ENCODE data around the gene MRPL23.

MRPL23 gene

DNA sequence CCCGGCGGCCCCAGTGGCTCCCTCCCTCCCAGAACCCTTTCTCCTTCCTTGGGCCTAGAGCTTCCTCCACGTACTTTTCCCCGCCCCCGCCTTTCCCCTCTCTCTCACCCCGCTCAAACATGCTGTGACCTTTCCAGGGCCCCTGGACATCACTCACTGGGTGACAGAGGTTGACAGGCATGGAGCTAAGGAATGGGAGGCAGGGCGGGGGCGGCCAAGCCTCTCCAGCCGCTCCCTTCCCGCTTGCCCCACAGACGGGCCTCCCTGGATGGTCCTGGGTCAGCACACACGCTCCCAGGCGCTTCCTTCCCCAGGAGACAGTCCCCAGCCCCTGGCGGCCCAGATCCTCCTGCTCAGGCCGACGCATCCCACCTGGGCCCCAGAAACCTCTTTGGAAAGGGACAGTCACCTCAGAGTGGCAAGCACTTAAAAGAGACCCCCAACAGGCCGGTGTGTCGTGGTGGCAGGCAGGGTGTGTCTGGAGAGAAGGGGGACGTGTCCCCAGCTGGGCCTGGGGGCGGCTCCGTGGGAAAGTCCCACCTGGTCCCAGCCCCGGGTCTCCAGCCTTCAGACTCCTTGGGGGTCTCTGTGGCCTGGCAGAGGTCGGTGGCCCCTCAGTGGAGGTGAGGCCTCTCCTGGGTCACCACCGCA, 41.7 kb downstream of the MRPL23 start:
- Histone ChIP-seq H3K27me3 (ENCODE audit: control insufficient read depth, low read length) (no peaks in the 10 kb centered on the region), H3K4me1 (ENCODE audit: control insufficient read depth, low read length) (no peaks in the 10 kb centered on the region), H3K4me3 (ENCODE audit: low read length) (no peak overlapping the region), H3K36me3 (ENCODE audit: control insufficient read depth, low read length) (no peaks in the 10 kb centered on the region), H3K27ac (ENCODE audit: low read depth, low read length) (no peak overlapping the region), H3K79me2 (ENCODE audit: control insufficient read depth, low read length) (no peaks in the 10 kb centered on the region), H3F3A (ENCODE audit: control insufficient read depth, insufficient read depth) (no peaks in the 10 kb centered on the region), H3K9me3 (ENCODE audit: control insufficient read depth, insufficient read depth, low read length) (no peaks in the 10 kb centered on the region), H3K4me2 (ENCODE audit: low read length) (no peak overlapping the region), H4K20me1 (ENCODE audit: control insufficient read depth, insufficient read depth, low read depth, low read length) (no peaks in the 10 kb centered on the region), H3K9me2 (replicated peaks; ENCODE audit: control insufficient read depth, low read length) (no peaks in the 10 kb centered on the region)
- no peak for TF ChIP-seq EZH2phosphoT487 (IDR thresholded peaks at IDR 0.05; ENCODE audit: borderline replicate concordance, low read length)

DNA sequence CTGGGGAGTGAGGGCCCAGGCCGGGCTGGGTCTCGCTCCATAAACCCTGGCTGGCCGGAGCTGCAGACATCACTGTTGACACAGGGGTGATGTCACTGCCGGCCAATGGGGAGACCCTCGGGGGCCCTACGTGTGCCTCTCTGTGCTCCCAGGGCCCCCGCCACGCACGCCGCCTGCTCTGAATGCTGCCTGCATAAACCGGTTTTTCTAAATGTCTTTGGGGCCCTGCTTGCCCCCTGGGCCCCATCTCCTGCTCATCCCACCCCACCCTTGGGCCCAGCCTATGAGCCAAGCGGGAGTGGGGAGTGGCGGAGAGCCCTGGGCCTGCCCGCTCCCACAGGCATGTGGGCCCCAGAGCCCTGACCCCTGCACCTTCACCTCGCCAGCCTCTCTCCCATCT, 42.8 kb downstream of the MRPL23 start:
- Histone ChIP-seq H3K27me3 (ENCODE audit: control insufficient read depth, low read length) (no peaks in the 10 kb centered on the region), H3F3A (ENCODE audit: control insufficient read depth, insufficient read depth) (no peaks in the 10 kb centered on the region), H3K4me2 (ENCODE audit: low read length) (no peak overlapping the region), H3K4me1 (ENCODE audit: control insufficient read depth, low read length) (no peaks in the 10 kb centered on the region), H3K79me2 (ENCODE audit: control insufficient read depth, low read length) (no peaks in the 10 kb centered on the region), H3K9me3 (ENCODE audit: control insufficient read depth, insufficient read depth, low read length) (no peaks in the 10 kb centered on the region), H3K4me3 (ENCODE audit: low read length) (no peak overlapping the region), H3K27ac (ENCODE audit: low read depth, low read length) (no peak overlapping the region), H4K20me1 (ENCODE audit: control insufficient read depth, insufficient read depth, low read depth, low read length) (no peaks in the 10 kb centered on the region), H3K36me3 (ENCODE audit: control insufficient read depth, low read length) (no peaks in the 10 kb centered on the region), H3K9me2 (replicated peaks; ENCODE audit: control insufficient read depth, low read length) (no peaks in the 10 kb centered on the region)
- no peak for TF ChIP-seq EZH2phosphoT487 (IDR thresholded peaks at IDR 0.05; ENCODE audit: borderline replicate concordance, low read length)
- TF ChIP-seq, protein P1, sequence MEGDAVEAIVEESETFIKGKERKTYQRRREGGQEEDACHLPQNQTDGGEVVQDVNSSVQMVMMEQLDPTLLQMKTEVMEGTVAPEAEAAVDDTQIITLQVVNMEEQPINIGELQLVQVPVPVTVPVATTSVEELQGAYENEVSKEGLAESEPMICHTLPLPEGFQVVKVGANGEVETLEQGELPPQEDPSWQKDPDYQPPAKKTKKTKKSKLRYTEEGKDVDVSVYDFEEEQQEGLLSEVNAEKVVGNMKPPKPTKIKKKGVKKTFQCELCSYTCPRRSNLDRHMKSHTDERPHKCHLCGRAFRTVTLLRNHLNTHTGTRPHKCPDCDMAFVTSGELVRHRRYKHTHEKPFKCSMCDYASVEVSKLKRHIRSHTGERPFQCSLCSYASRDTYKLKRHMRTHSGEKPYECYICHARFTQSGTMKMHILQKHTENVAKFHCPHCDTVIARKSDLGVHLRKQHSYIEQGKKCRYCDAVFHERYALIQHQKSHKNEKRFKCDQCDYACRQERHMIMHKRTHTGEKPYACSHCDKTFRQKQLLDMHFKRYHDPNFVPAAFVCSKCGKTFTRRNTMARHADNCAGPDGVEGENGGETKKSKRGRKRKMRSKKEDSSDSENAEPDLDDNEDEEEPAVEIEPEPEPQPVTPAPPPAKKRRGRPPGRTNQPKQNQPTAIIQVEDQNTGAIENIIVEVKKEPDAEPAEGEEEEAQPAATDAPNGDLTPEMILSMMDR (IDR thresholded peaks at IDR 0.05; ENCODE audit: low read depth, low read length, poor library complexity, severe bottlenecking) = no peak

DNA sequence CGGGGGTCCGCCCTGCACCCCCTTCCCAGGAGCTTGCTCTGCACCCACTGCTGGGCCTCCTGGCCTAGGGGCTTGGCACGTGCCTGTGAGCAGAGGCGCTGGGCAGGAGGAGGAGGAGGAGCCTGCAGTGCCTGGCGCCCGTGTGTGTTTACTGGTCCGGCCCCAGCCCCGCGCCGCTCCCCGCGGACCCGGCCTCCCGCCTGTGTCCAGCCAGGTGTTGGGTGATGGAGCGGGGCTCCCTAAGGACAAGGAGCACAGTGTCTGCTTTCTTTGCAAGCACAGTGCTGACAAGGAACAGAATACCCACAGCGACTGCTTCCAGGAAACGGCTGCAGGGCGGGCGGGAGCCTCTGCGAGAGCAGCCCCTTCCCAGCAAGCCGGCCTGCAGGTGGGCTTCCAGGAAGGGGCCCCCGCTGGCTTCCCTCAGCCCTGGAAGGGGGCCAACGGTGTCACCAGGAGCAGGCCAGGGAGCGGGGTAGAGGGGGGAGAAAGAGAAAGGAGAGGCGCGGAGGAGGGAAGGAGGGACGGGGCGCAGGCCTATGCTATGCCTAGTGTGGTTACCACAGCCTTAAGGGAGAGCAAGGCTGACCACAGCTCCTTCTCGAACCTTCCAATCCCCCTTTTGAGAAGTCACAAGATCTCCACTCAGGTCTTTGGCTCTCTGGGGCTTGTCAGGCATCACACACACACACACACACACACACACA, 43.9 kb downstream of the MRPL23 start:
- TF ChIP-seq, protein P1 (IDR thresholded peaks at IDR 0.05; ENCODE audit: low read depth, low read length, poor library complexity, severe bottlenecking) = no peak
- no peak for TF ChIP-seq EZH2phosphoT487 (IDR thresholded peaks at IDR 0.05; ENCODE audit: borderline replicate concordance, low read length)

DNA sequence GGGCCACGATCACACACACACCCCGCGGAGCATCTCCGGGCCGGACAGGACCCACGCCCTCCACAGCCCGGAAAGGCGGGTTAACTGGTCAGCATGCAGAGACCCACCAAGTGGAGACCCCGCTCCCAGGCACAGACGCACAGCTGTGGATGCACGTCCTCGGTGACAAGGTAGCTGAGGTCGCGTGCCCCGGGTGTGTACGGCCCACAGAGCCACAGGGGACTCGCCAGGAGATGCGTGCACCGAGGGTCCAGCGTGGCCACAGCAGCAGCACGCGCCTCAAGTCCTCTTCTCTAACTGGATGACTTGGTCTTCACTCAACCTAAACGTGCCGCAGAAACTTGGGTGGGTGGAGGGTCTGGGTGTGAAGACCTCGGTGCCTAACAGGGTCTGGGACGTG, 45.0 kb downstream of the MRPL23 start:
- Histone ChIP-seq H3F3A (ENCODE audit: control insufficient read depth, insufficient read depth) (no peaks in the 10 kb centered on the region), H3K27ac (ENCODE audit: low read depth, low read length) (no peak overlapping the region), H3K9me3 (ENCODE audit: control insufficient read depth, insufficient read depth, low read length) (no peaks in the 10 kb centered on the region), H3K36me3 (ENCODE audit: control insufficient read depth, low read length) (no peaks in the 10 kb centered on the region), H3K27me3 (ENCODE audit: control insufficient read depth, low read length) (no peaks in the 10 kb centered on the region), H3K9me2 (replicated peaks; ENCODE audit: control insufficient read depth, low read length) (no peaks in the 10 kb centered on the region), H3K4me1 (ENCODE audit: control insufficient read depth, low read length) (no peaks in the 10 kb centered on the region), H3K4me2 (ENCODE audit: low read length) (no peak overlapping the region), H3K79me2 (ENCODE audit: control insufficient read depth, low read length) (no peaks in the 10 kb centered on the region), H4K20me1 (ENCODE audit: control insufficient read depth, insufficient read depth, low read depth, low read length) (no peaks in the 10 kb centered on the region), H3K4me3 (ENCODE audit: low read length) (no peak overlapping the region)
- TF ChIP-seq, protein P1 (IDR thresholded peaks at IDR 0.05; ENCODE audit: low read depth, low read length, poor library complexity, severe bottlenecking) = no peak
- TF ChIP-seq EZH2phosphoT487 (IDR thresholded peaks at IDR 0.05; ENCODE audit: borderline replicate concordance, low read length) = no peak

More for the DNA sequence above, 43.9 kb downstream of the MRPL23 start:
- no peaks in the 10 kb centered on the region for H3K4me1 ChIP-seq (ENCODE audit: control insufficient read depth, low read length)
- H4K20me1 ChIP-seq (ENCODE audit: control insufficient read depth, insufficient read depth, low read depth, low read length) = no peaks in the 10 kb centered on the region
- H3K79me2 ChIP-seq (ENCODE audit: control insufficient read depth, low read length) = no peaks in the 10 kb centered on the region
- H3K9me3 ChIP-seq (ENCODE audit: control insufficient read depth, insufficient read depth, low read length) = no peaks in the 10 kb centered on the region
- no peaks in the 10 kb centered on the region for H3F3A ChIP-seq (ENCODE audit: control insufficient read depth, insufficient read depth)
- no peak overlapping the region for H3K27ac ChIP-seq (ENCODE audit: low read depth, low read length)
- no peaks in the 10 kb centered on the region for H3K9me2 ChIP-seq (replicated peaks; ENCODE audit: control insufficient read depth, low read length)
- no peak overlapping the region for H3K4me2 ChIP-seq (ENCODE audit: low read length)
- no peaks in the 10 kb centered on the region for H3K36me3 ChIP-seq (ENCODE audit: control insufficient read depth, low read length)
- no peak overlapping the region for H3K4me3 ChIP-seq (ENCODE audit: low read length)
- no peaks in the 10 kb centered on the region for H3K27me3 ChIP-seq (ENCODE audit: control insufficient read depth, low read length)

Measured in DOHH2 (cell line).